Keratinocyte (primary cell): ENCODE data around the gene DISP2. TPM values are rescaled to one million over a fixed set of nuclear protein-coding genes. Genes with fewer than 3 reads are reported as not detected.

ENCODE experiments used
- DNase-seq: peaks from one replicate; pipeline ENCODE4 v3.0.0-alpha.2; 2011; ENCODE audit warnings: low read depth, missing footprints, low spot score
- FAIRE-seq: peaks from 2 replicates; lab custom pipeline; 2011; peaks lifted over from hg19 to GRCh38; lab: Jason Lieb, UNC
- H2AFZ ChIP-seq: 2 replicates; pipeline ENCODE4 v1.6.0; 2012; ENCODE audit warnings: low read length, control low read depth, inconsistent platforms; ENCODE audit not compliant: control insufficient read depth
- H3K27ac ChIP-seq: 2 replicates; pipeline ENCODE4 v1.5.1; 2011; ENCODE audit warnings: low read length; ENCODE audit not compliant: control insufficient read depth, insufficient read depth
- H3K27me3 ChIP-seq: 3 replicates; pipeline ENCODE4 v1.6.0; 2011; ENCODE audit warnings: low read length; ENCODE audit not compliant: control insufficient read depth, insufficient read depth; ENCODE audit errors: extremely low read depth
- H3K36me3 ChIP-seq, 2 experiments: 2 replicates in 1 of 2; 3 replicates in 1 of 2; pipeline ENCODE4 v1.5.1; 2011; ENCODE audit warnings: low read length in 2 of 2, mild to moderate bottlenecking in 1 of 2; ENCODE audit not compliant: control insufficient read depth in 2 of 2, insufficient read depth in 2 of 2; ENCODE audit errors: extremely low read depth in 1 of 2
- H3K4me1 ChIP-seq: 3 replicates; pipeline ENCODE4 v1.5.1; 2011; ENCODE audit warnings: low read length; ENCODE audit not compliant: control insufficient read depth, insufficient read depth; ENCODE audit errors: extremely low read depth
- H3K4me2 ChIP-seq: 3 replicates; pipeline ENCODE4 v1.6.0; 2011; ENCODE audit warnings: low read depth, low read length; ENCODE audit not compliant: control insufficient read depth, insufficient read depth; ENCODE audit errors: extremely low read depth
- H3K4me3 ChIP-seq, 3 experiments: fragments of 200-600 bp in 1 of 3; sonication (generic) in 1 of 3; 2 replicates in 2 of 3; 3 replicates in 1 of 3; pipeline ENCODE4 v1.5.1; 2011 to 2016; ENCODE audit warnings: low read length in 3 of 3, mild to moderate bottlenecking in 3 of 3, control low read depth in 2 of 3, inconsistent platforms in 1 of 3, low read depth in 1 of 3, mixed read lengths in 1 of 3, mixed run types in 1 of 3, moderate library complexity in 1 of 3; ENCODE audit not compliant: control insufficient read depth in 2 of 3, insufficient read depth in 2 of 3; ENCODE audit errors: extremely low read depth in 1 of 3
- H3K79me2 ChIP-seq: 2 replicates; pipeline ENCODE4 v1.6.0; 2012; ENCODE audit warnings: low read length; ENCODE audit not compliant: control insufficient read depth, insufficient read depth
- H3K9ac ChIP-seq: 3 replicates; pipeline ENCODE4 v1.6.0; 2011; ENCODE audit warnings: low read length; ENCODE audit not compliant: control insufficient read depth, insufficient read depth; ENCODE audit errors: extremely low read depth
- H3K9me1 ChIP-seq: 3 replicates; pipeline ENCODE4 v1.6.0; 2011; ENCODE audit warnings: low read length; ENCODE audit not compliant: control insufficient read depth, insufficient read depth; ENCODE audit errors: extremely low read depth
- H3K9me3 ChIP-seq: 2 replicates; pipeline ENCODE4 v1.5.1; 2012; ENCODE audit warnings: low read depth, low read length; ENCODE audit not compliant: control insufficient read depth
- H4K20me1 ChIP-seq: 3 replicates; pipeline ENCODE4 v1.6.0; 2011; ENCODE audit warnings: low read length; ENCODE audit not compliant: control insufficient read depth, insufficient read depth; ENCODE audit errors: extremely low read depth
- EZH2 ChIP-seq: IDR thresholded peaks from one replicate; pipeline ENCODE4 v1.6.1; 2012; ENCODE audit warnings: inconsistent platforms, mild to moderate bottlenecking, low read length, moderate library complexity
- dilution Hi-C: fragments of 300-500 bp; cut with MboI; formaldehyde crosslinking; loops from one replicate; pipeline ENCODE4 v1.7.0; 2020; ENCODE audit warnings: low sequenced_read_pairs; ENCODE audit not compliant: extremely low pct_ligation_motif_present
- polyA minus RNA-seq, 3 experiments: library from RNA; depleted of rRNA, polyadenylated mRNA; stranded (reverse); fragments of >200 nt; gene quantifications; 1 replicate in 1 of 3; 2 replicates in 1 of 3; 3 replicates in 1 of 3; pipeline ENCODE4 v1.2.3, GENCODE V29; 2011
- polyA plus RNA-seq, 5 experiments: library from polyadenylated mRNA; depleted of rRNA in 3 of 5; stranded (reverse) in 3 of 5; stranded (forward) in 1 of 5; unstranded in 1 of 5; fragments of >200 nt; gene quantifications; 1 replicate in 1 of 5; 2 replicates in 3 of 5; 3 replicates in 1 of 5; pipeline versions ENCODE4 v1.2.1 to v1.2.3, GENCODE V29; 2011 to 2012; ENCODE audit warnings: missing spikeins in 2 of 5, low read depth in 1 of 5, low replicate concordance in 1 of 5
- TF ChIP-seq, protein P1 (sequence below), 3 experiments: IDR thresholded peaks in 1 of 3; conservative IDR thresholded peaks in 1 of 3; optimal IDR thresholded peaks in 1 of 3; 2 replicates in 2 of 3; 3 replicates in 1 of 3; pipeline versions ENCODE3 to v1.5.1; 2011; ENCODE audit warnings: low read length in 3 of 3, mild to moderate bottlenecking in 3 of 3, moderate library complexity in 2 of 3, control low read depth in 1 of 3, inconsistent platforms in 1 of 3; ENCODE audit not compliant: insufficient read depth in 2 of 3; ENCODE audit errors: extremely low read depth in 1 of 3

DISP2 gene
- 0.12 to 0.68 TPM (median 0.12 TPM) in 3 replicates for polyA plus RNA-seq
- 0.05 TPM for polyA plus RNA-seq (2011; ENCODE audit: low read depth)
- 0.09 and 0.60 TPM in 2 replicates for polyA plus RNA-seq (2011; cell fraction: cytosol; rRNA removed)
- 0.97 and 1.1 TPM in 2 replicates for polyA plus RNA-seq (2011; cell fraction: nucleus; rRNA removed)
- 0.28 and 1.6 TPM in 2 replicates for polyA plus RNA-seq (2012; ENCODE audit: low replicate concordance)
- 0.26 to 1.2 TPM (median 0.64 TPM) in 3 replicates for polyA minus RNA-seq
- polyA minus RNA-seq (2011; cell fraction: cytosol; rRNA and poly(A)+ RNA removed): 0.19 TPM
- 0.54 and 0.74 TPM in 2 replicates for polyA minus RNA-seq (2011; cell fraction: nucleus; rRNA and poly(A)+ RNA removed)

- TF ChIP-seq, protein P1, sequence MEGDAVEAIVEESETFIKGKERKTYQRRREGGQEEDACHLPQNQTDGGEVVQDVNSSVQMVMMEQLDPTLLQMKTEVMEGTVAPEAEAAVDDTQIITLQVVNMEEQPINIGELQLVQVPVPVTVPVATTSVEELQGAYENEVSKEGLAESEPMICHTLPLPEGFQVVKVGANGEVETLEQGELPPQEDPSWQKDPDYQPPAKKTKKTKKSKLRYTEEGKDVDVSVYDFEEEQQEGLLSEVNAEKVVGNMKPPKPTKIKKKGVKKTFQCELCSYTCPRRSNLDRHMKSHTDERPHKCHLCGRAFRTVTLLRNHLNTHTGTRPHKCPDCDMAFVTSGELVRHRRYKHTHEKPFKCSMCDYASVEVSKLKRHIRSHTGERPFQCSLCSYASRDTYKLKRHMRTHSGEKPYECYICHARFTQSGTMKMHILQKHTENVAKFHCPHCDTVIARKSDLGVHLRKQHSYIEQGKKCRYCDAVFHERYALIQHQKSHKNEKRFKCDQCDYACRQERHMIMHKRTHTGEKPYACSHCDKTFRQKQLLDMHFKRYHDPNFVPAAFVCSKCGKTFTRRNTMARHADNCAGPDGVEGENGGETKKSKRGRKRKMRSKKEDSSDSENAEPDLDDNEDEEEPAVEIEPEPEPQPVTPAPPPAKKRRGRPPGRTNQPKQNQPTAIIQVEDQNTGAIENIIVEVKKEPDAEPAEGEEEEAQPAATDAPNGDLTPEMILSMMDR (optimal IDR thresholded peaks at IDR 0.05 in 1 of 3, IDR thresholded peaks at IDR 0.05 in 1 of 3, conservative IDR thresholded peaks at IDR 0.05 in 1 of 3; ENCODE audit: extremely low read depth in 1 of 3, insufficient read depth in 2 of 3, low read length in 3 of 3): no peak
- TF ChIP-seq EZH2: no peak
- DNase-seq: no peak
- Histone ChIP-seq H3K79me2 (no peaks in the 10 kb centered on the region), H3K4me1 (peaks cover 31% of the 10 kb centered on the region), H3K27me3 (no peaks in the 10 kb centered on the region), H2AFZ (peak within 1 kb of the TSS; percentile 77), H3K4me3 (peak within 1 kb of the TSS; percentile 44 to 64 (median 62)), H3K9ac (no peak within 1 kb of the TSS), H4K20me1 (no peaks in the 10 kb centered on the region), H3K9me3 (no peaks in the 10 kb centered on the region), H3K4me2 (peak within 1 kb of the TSS; percentile 91), H3K9me1 (no peaks in the 10 kb centered on the region), H3K27ac (no peak within 1 kb of the TSS), H3K36me3 (no peaks in the 10 kb centered on the region)
- dilution Hi-C loops: no loop called here
- no peak for FAIRE-seq
Observed at GRCh38 chr15:40357723-40358470, at the start of gene DISP2. Gene DISP2 (plus strand): TSS chr15:40358219. CDS start chr15:40358322, 103 bp downstream.

DNA sequence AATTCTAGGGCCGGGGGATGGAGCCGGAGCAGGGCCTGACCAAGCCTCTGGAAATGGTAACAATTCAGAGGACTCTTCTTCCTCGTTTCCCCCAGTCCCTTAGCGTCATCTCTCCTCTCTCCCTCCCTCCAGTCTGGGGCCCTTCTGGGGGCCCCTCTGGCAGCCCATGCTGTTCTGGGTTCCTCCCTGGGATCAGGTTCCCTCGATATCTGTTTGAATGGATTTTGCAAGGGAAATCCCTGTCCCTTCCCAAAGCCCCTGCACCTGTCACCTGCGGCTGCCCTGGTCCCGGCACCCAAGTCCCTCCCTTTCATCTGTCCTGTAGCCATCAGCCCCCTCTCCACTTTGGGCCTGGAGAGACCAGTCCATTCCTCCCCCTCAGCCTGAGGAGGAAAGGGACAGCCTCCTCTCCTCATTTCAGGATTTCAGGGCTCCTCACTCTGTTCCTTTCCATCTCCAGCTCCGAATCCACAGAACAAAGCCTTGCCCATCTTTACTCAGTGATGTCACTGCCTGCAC lies 48.6 kb upstream of the DISP2 start:
- no peak overlapping the region for H3K4me2 ChIP-seq
- no peaks in the 10 kb centered on the region for H3K9me3 ChIP-seq
- FAIRE-seq (no peak), DNase-seq (no peak)
- dilution Hi-C loops: no loop called here
- no peak overlapping the region for H3K9ac ChIP-seq
- no peak for TF ChIP-seq EZH2
- TF ChIP-seq, protein P1 (optimal IDR thresholded peaks at IDR 0.05 in 1 of 3, IDR thresholded peaks at IDR 0.05 in 1 of 3, conservative IDR thresholded peaks at IDR 0.05 in 1 of 3; ENCODE audit: extremely low read depth in 1 of 3, insufficient read depth in 2 of 3, low read length in 3 of 3): no peak
- no peaks in the 10 kb centered on the region for H3K36me3 ChIP-seq
- H3K4me3 ChIP-seq: no peak overlapping the region
- no peaks in the 10 kb centered on the region for H3K79me2 ChIP-seq
- no peak overlapping the region for H2AFZ ChIP-seq
- H3K4me1 ChIP-seq: peaks cover 11% of the 10 kb centered on the region
- peaks cover 27% of the 10 kb centered on the region for H3K27me3 ChIP-seq
- H3K27ac ChIP-seq: no peak overlapping the region
- peaks cover 4% of the 10 kb centered on the region for H4K20me1 ChIP-seq
- no peaks in the 10 kb centered on the region for H3K9me1 ChIP-seq
